NCI-H2171 treated with DMSO at 0.1 percent for 48 hours (cell line): Measurements from ENCODE around the gene PSTPIP1.

Experiments
- DNase-seq: peaks from one replicate; lab custom pipeline; 2025; lab: John Stamatoyannopoulos, UW

The PSTPIP1 gene

GRCh38 chr15:77018796-77019505, 24.0 kb downstream of the PSTPIP1 start:
- no peak for DNase-seq

GRCh38 chr15:77019521-77020331, 24.8 kb downstream of the PSTPIP1 start:
- DNase-seq: no peak

GRCh38 chr15:77020348-77021087, 25.6 kb downstream of the PSTPIP1 start:
- no peak for DNase-seq

- no peak for DNase-seq
These were observed 26.2 kb downstream of the PSTPIP1 start for GRCh38 chr15:77021088-77021481.

- no peak for DNase-seq
These were observed 27.0 kb downstream of the PSTPIP1 start for GRCh38 chr15:77021803-77022381.

GRCh38 chr15:77022646-77023575, 28.0 kb downstream of the PSTPIP1 start:
- DNase-seq: no peak

GRCh38 chr15:77023576-77024272, 28.8 kb downstream of the PSTPIP1 start:
- DNase-seq: no peak

- DNase-seq: peak; percentile 76
These were observed 29.6 kb downstream of the PSTPIP1 start for GRCh38 chr15:77024273-77025082.

GRCh38 chr15:77025083-77025901, 30.4 kb downstream of the PSTPIP1 start:
- peak; percentile 76 for DNase-seq

GRCh38 chr15:77025941-77026411, 31.1 kb downstream of the PSTPIP1 start:
- DNase-seq: no peak

- DNase-seq: no peak
These were observed 31.7 kb downstream of the PSTPIP1 start for GRCh38 chr15:77026501-77027110.

- DNase-seq: no peak
These were observed 32.3 kb downstream of the PSTPIP1 start for GRCh38 chr15:77027111-77027696.

GRCh38 chr15:77027697-77028450, 32.9 kb downstream of the PSTPIP1 start:
- no peak for DNase-seq

- DNase-seq: no peak
These were observed 33.7 kb downstream of the PSTPIP1 start for GRCh38 chr15:77028451-77029165.

- no peak for DNase-seq
These were observed 34.5 kb downstream of the PSTPIP1 start for GRCh38 chr15:77029166-77030047.
